Liver (tissue), 9 donors: ENCODE data around the gene TEX19. TPM values are rescaled to one million over a fixed set of nuclear protein-coding genes. Genes with fewer than 3 reads are reported as not detected.

Source experiments
- DNase-seq: peaks from one replicate; pipeline ENCODE4 v3.0.0-alpha.2; 2017; ENCODE audit warnings: low spot score
- H3K27ac ChIP-seq, 2 donors: one replicate each; pipeline ENCODE4 v1.7.0; 2013; ENCODE audit warnings: inconsistent platforms in 2 of 2, low read length in 2 of 2, control low read depth in 1 of 2, low read depth in 1 of 2, mild to moderate bottlenecking in 1 of 2
- H3K27me3 ChIP-seq, 4 donors: one replicate each; pipeline versions ENCODE4 v1.6.1 to v1.7.0; 2013; ENCODE audit warnings: low read length in 3 of 4, inconsistent platforms in 1 of 4, mild to moderate bottlenecking in 1 of 4, moderate library complexity in 1 of 4; ENCODE audit not compliant: control insufficient read depth in 4 of 4, insufficient read depth in 4 of 4
- H3K36me3 ChIP-seq, 4 donors: one replicate each; pipeline versions ENCODE4 v1.6.1 to v1.7.0; 2013; ENCODE audit warnings: low read length in 3 of 4, mild to moderate bottlenecking in 3 of 4, low read depth in 1 of 4, moderate library complexity in 1 of 4; ENCODE audit not compliant: control insufficient read depth in 4 of 4, insufficient read depth in 3 of 4
- H3K4me1 ChIP-seq, 4 donors: one replicate each; pipeline versions ENCODE4 v1.6.1 to v1.7.0; 2013; ENCODE audit warnings: low read length in 3 of 4, mild to moderate bottlenecking in 3 of 4, moderate library complexity in 1 of 4; ENCODE audit not compliant: control insufficient read depth in 4 of 4, insufficient read depth in 4 of 4
- H3K4me3 ChIP-seq, 3 donors: one replicate each; pipeline versions ENCODE4 v1.6.1 to v1.7.0; 2013; ENCODE audit warnings: low read length in 3 of 3, control low read depth in 1 of 3, low read depth in 1 of 3, mild to moderate bottlenecking in 1 of 3
- H3K9ac ChIP-seq, 2 donors: one replicate each; pipeline ENCODE4 v1.7.0; 2013; ENCODE audit warnings: low read length in 2 of 2, mild to moderate bottlenecking in 2 of 2, moderate library complexity in 2 of 2, control low read depth in 1 of 2, low read depth in 1 of 2
- H3K9me3 ChIP-seq, 4 donors: one replicate each; pipeline versions ENCODE4 v1.6.1 to v1.7.0; 2013; ENCODE audit warnings: low read length in 3 of 4; ENCODE audit not compliant: control insufficient read depth in 4 of 4
- EGR1 ChIP-seq, 2 donors: IDR thresholded peaks; 2 replicates each; pipeline ENCODE4 v1.6.1; 2016 to 2018; ENCODE audit warnings: antibody characterized with exemption in 2 of 2, low read depth in 2 of 2
- FOXA1 ChIP-seq: IDR thresholded peaks from 2 replicates; pipeline ENCODE4 v1.6.1; 2016; ENCODE audit warnings: antibody characterized with exemption
- FOXA2 ChIP-seq: IDR thresholded peaks from 2 replicates; pipeline ENCODE4 v1.6.1; 2016; ENCODE audit warnings: antibody characterized with exemption
- GABPA ChIP-seq, 2 donors: IDR thresholded peaks in 1 of 2; conservative IDR thresholded peaks in 1 of 2; 2 replicates each; pipeline ENCODE4 v1.6.1; 2016; ENCODE audit warnings: antibody characterized with exemption in 2 of 2, mild to moderate bottlenecking in 1 of 2, moderate library complexity in 1 of 2
- HNF4A ChIP-seq, 2 donors: conservative IDR thresholded peaks; 2 replicates each; pipeline ENCODE4 v1.6.1; 2016; ENCODE audit warnings: antibody characterized with exemption in 2 of 2, mild to moderate bottlenecking in 2 of 2
- HNF4G ChIP-seq: IDR thresholded peaks from 2 replicates; pipeline ENCODE4 v1.6.1; 2016; ENCODE audit warnings: antibody characterized with exemption
- JUND ChIP-seq, 2 donors: IDR thresholded peaks; 2 replicates each; pipeline ENCODE4 v1.6.1; 2016; ENCODE audit warnings: antibody characterized with exemption in 2 of 2
- RAD21 ChIP-seq, 2 donors: IDR thresholded peaks; 2 replicates each; pipeline ENCODE4 v1.6.1; 2016; ENCODE audit warnings: antibody characterized with exemption in 2 of 2, mild to moderate bottlenecking in 2 of 2
- RXRA ChIP-seq, 2 donors: IDR thresholded peaks; 2 replicates each; pipeline ENCODE4 v1.6.1; 2017 to 2018; ENCODE audit warnings: antibody characterized with exemption in 2 of 2, mild to moderate bottlenecking in 1 of 2
- SP1 ChIP-seq: IDR thresholded peaks from 2 replicates; pipeline ENCODE4 v1.6.1; 2018; ENCODE audit warnings: antibody characterized with exemption, mild to moderate bottlenecking
- YY1 ChIP-seq: IDR thresholded peaks from 2 replicates; pipeline ENCODE4 v1.6.1; 2016; ENCODE audit warnings: antibody characterized with exemption, mild to moderate bottlenecking
- WGBS: extraction: QIAGEN DNeasy Blood & Tissue Kit; methylation state at CpG from one replicate; pipeline ENCODE4 v1.1.7; 2013; 5-methylcytosine and 5-hydroxymethylcytosine counted together
- polyA plus RNA-seq, 2 donors: library from polyadenylated mRNA; stranded (reverse) in 1 of 2; unstranded in 1 of 2; fragments of 200-250 nt in 1 of 2; fragments of >200 nt in 1 of 2; fragmentation: Nextera tagmentation in 1 of 2; extraction: Ambion mirVana in 1 of 2; gene quantifications; one replicate each; pipeline versions ENCODE4 v1.2.1 to v1.2.3, GENCODE V29; 2013 to 2015
- total RNA-seq, 2 donors: library from RNA; depleted of rRNA; stranded (reverse); fragments of >200 nt; gene quantifications; one replicate each; pipeline ENCODE4 v1.2.3, GENCODE V29; 2014
- TF ChIP-seq, protein P1 (sequence below): fragments of 150-350 bp; IDR thresholded peaks from 2 replicates; pipeline ENCODE4 v1.5.1; 2017; ENCODE audit warnings: improper control_type of control experiment, low read depth, low read length; ENCODE audit not compliant: missing input control
- TF ChIP-seq, protein P2 (sequence below): IDR thresholded peaks from 2 replicates; pipeline ENCODE4 v1.6.1; 2016; ENCODE audit warnings: antibody characterized with exemption
- TF ChIP-seq, protein P3 (sequence below): IDR thresholded peaks from 2 replicates; pipeline ENCODE4 v1.6.1; 2016; ENCODE audit warnings: antibody characterized with exemption
- TF ChIP-seq, protein P4 (sequence below): IDR thresholded peaks from 2 replicates; pipeline ENCODE4 v1.6.1; 2016; ENCODE audit warnings: antibody characterized with exemption
- TF ChIP-seq, protein P5 (sequence below): IDR thresholded peaks from 2 replicates; pipeline ENCODE4 v1.6.1; 2016; ENCODE audit warnings: antibody characterized with exemption, mild to moderate bottlenecking
- donor health status: healthy.
- donor health status: healthy.
- donor health status: healthy.
- donor health status: healthy.
- donor health status: healthy.

TEX19 gene
- total and polyA plus RNA-seq, 4 donors, result 0.14 TPM; not detected in 3

DNA sequence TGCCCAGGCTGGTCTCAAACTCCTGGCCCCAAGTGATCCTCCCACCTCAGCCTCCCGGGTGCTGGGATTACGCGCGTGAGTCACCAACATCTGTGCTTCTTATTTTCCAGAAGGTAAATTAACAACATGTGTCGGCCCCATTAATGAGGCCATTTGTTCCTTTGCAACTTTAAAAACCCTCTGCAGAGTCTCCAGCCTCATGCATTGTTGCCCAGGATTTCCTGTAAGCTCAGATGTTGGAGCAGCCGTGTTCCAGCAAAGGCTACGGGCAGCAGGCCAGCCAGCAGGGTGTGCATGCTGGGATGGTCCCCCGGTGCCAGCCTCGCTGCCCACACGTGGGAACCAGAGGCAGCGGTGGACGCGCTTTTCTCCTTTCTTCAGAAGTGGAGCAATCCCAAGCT is 40.0 kb downstream of the TEX19 start (continued):
- TF ChIP-seq, protein P1, sequence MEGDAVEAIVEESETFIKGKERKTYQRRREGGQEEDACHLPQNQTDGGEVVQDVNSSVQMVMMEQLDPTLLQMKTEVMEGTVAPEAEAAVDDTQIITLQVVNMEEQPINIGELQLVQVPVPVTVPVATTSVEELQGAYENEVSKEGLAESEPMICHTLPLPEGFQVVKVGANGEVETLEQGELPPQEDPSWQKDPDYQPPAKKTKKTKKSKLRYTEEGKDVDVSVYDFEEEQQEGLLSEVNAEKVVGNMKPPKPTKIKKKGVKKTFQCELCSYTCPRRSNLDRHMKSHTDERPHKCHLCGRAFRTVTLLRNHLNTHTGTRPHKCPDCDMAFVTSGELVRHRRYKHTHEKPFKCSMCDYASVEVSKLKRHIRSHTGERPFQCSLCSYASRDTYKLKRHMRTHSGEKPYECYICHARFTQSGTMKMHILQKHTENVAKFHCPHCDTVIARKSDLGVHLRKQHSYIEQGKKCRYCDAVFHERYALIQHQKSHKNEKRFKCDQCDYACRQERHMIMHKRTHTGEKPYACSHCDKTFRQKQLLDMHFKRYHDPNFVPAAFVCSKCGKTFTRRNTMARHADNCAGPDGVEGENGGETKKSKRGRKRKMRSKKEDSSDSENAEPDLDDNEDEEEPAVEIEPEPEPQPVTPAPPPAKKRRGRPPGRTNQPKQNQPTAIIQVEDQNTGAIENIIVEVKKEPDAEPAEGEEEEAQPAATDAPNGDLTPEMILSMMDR, result no peak
- TF ChIP-seq EGR1 (IDR thresholded peaks at IDR 0.05; ENCODE audit: low read depth in 2 of 2) (no peak), RXRA (IDR thresholded peaks at IDR 0.05) (no peak)
- TF ChIP-seq, protein P2, sequence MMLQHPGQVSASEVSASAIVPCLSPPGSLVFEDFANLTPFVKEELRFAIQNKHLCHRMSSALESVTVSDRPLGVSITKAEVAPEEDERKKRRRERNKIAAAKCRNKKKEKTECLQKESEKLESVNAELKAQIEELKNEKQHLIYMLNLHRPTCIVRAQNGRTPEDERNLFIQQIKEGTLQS, result no peak

DNA sequence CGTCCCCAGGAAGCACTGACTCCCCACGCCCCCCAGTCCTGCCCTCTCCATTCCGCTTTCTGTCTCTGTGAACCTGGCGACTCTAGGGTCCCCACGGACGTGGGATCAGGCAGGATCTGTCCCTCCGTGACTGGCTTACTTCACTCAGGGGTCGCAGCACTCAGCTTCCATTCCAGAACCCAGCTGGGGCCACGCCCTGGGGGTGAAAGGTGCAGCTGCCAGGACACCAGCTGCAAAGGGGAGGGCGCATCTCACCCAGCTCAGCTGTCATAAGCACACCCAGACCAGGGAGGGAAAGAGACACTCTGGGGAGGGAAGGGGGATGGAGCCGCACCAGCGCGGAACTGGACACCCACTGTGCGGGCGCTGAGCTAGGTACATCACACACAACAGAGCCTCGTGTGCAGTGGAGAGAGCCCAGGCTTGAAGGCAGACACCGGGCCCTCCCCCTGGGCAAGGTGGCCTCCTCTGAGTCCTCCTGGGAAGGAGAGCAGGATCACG is 40.6 kb downstream of the TEX19 start:
- Histone ChIP-seq H3K4me3 (no peak overlapping the region), H3K9ac (no peak overlapping the region), H3K27me3 (no peaks in the 10 kb centered on the region), H3K4me1 (peaks cover 0 to 4% (median 2%) of the 10 kb centered on the region in 4 donors), H3K9me3 (no peaks in the 10 kb centered on the region), H3K36me3 (peaks cover 0 to 9% (median 4%) of the 10 kb centered on the region in 4 donors), H3K27ac (no peak overlapping the region)
- no peak for DNase-seq
- TF ChIP-seq, protein P2, result no peak
- TF ChIP-seq, protein P1, result no peak
- TF ChIP-seq HNF4A (conservative IDR thresholded peaks at IDR 0.05), result no peak
- no peak for TF ChIP-seq RAD21 (IDR thresholded peaks at IDR 0.05)
- TF ChIP-seq, protein P3, sequence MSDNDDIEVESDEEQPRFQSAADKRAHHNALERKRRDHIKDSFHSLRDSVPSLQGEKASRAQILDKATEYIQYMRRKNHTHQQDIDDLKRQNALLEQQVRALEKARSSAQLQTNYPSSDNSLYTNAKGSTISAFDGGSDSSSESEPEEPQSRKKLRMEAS, result no peak
- no peak for TF ChIP-seq RXRA (IDR thresholded peaks at IDR 0.05)
- TF ChIP-seq EGR1 (IDR thresholded peaks at IDR 0.05; ENCODE audit: low read depth in 2 of 2), result no peak
- 95% methylated on average over 18 of the region's 18 CpGs for WGBS

DNA sequence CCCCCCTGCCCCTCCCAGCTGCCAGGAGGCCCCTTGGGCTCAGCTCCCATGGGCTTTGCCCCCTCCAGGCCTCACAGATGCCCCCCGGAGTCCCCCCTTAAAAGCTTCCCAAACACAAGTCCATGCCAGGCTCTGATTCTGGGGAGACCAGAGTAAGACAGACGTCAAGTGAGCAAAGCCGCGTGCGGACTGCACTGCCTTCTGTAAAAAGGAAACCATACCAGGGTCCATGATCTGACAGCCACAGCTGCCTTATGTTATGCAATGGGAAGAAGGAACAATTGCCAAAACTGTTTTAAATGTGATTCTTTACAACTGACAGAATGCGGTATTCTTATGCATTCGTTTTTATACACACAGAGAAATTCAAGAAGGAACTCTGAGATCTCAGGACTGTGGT is 41.2 kb downstream of the TEX19 start:
- H3K27me3 ChIP-seq, result no peaks in the 10 kb centered on the region
- DNase-seq, result no peak
- peaks cover 0 to 4% (median 2%) of the 10 kb centered on the region in 4 donors for H3K4me1 ChIP-seq
- WGBS, result 86% methylated on average over 7 of the region's 7 CpGs
- no peak overlapping the region for H3K4me3 ChIP-seq
- H3K27ac ChIP-seq, result no peak overlapping the region
- H3K9me3 ChIP-seq, result no peaks in the 10 kb centered on the region
- TF ChIP-seq HNF4A (conservative IDR thresholded peaks at IDR 0.05), result no peak
- TF ChIP-seq SP1, result no peak
- no peak for TF ChIP-seq GABPA (IDR thresholded peaks at IDR 0.05 in 1 of 2, conservative IDR thresholded peaks at IDR 0.05 in 1 of 2)
- no peak for TF ChIP-seq YY1
- no peak for TF ChIP-seq HNF4G
- TF ChIP-seq, protein P4, sequence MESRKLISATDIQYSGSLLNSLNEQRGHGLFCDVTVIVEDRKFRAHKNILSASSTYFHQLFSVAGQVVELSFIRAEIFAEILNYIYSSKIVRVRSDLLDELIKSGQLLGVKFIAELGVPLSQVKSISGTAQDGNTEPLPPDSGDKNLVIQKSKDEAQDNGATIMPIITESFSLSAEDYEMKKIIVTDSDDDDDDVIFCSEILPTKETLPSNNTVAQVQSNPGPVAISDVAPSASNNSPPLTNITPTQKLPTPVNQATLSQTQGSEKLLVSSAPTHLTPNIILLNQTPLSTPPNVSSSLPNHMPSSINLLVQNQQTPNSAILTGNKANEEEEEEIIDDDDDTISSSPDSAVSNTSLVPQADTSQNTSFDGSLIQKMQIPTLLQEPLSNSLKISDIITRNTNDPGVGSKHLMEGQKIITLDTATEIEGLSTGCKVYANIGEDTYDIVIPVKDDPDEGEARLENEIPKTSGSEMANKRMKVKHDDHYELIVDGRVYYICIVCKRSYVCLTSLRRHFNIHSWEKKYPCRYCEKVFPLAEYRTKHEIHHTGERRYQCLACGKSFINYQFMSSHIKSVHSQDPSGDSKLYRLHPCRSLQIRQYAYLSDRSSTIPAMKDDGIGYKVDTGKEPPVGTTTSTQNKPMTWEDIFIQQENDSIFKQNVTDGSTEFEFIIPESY, result no peak
- TF ChIP-seq FOXA1, result no peak
- TF ChIP-seq, protein P2, result no peak
- TF ChIP-seq, protein P5, sequence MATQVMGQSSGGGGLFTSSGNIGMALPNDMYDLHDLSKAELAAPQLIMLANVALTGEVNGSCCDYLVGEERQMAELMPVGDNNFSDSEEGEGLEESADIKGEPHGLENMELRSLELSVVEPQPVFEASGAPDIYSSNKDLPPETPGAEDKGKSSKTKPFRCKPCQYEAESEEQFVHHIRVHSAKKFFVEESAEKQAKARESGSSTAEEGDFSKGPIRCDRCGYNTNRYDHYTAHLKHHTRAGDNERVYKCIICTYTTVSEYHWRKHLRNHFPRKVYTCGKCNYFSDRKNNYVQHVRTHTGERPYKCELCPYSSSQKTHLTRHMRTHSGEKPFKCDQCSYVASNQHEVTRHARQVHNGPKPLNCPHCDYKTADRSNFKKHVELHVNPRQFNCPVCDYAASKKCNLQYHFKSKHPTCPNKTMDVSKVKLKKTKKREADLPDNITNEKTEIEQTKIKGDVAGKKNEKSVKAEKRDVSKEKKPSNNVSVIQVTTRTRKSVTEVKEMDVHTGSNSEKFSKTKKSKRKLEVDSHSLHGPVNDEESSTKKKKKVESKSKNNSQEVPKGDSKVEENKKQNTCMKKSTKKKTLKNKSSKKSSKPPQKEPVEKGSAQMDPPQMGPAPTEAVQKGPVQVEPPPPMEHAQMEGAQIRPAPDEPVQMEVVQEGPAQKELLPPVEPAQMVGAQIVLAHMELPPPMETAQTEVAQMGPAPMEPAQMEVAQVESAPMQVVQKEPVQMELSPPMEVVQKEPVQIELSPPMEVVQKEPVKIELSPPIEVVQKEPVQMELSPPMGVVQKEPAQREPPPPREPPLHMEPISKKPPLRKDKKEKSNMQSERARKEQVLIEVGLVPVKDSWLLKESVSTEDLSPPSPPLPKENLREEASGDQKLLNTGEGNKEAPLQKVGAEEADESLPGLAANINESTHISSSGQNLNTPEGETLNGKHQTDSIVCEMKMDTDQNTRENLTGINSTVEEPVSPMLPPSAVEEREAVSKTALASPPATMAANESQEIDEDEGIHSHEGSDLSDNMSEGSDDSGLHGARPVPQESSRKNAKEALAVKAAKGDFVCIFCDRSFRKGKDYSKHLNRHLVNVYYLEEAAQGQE, result no peak
- no peak for TF ChIP-seq FOXA2
- no peak for TF ChIP-seq RXRA (IDR thresholded peaks at IDR 0.05)
- TF ChIP-seq RAD21 (IDR thresholded peaks at IDR 0.05), result no peak
- TF ChIP-seq EGR1 (IDR thresholded peaks at IDR 0.05; ENCODE audit: low read depth in 2 of 2), result no peak
- no peak for TF ChIP-seq JUND (IDR thresholded peaks at IDR 0.05)
- peaks cover 0 to 9% (median 4%) of the 10 kb centered on the region in 4 donors for H3K36me3 ChIP-seq
- no peak overlapping the region for H3K9ac ChIP-seq
